ENCODE data around the gene PDCD4.

DNA sequence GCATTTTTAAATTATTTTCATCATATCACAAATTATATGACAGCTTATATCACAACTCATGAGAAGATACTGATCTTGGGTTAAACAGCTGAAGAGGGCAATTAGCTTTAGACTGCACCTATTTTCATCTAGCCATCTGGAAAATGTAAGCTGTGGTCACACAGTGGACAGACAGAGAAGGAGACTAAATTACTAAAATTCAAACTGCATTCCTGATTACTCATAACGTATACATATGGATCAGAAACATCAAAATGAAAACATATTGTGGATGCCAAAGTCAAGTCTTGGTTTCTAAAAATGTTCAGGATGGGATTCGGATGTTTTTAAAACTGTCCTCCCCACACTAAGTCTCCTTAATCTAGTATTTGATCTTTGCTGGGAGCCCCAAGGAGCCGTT lies 40.6 kb downstream of the PDCD4 start:
- no peak for TF ChIP-seq ZBTB33 (IDR thresholded peaks at IDR 0.05)
- TF ChIP-seq, protein P1, sequence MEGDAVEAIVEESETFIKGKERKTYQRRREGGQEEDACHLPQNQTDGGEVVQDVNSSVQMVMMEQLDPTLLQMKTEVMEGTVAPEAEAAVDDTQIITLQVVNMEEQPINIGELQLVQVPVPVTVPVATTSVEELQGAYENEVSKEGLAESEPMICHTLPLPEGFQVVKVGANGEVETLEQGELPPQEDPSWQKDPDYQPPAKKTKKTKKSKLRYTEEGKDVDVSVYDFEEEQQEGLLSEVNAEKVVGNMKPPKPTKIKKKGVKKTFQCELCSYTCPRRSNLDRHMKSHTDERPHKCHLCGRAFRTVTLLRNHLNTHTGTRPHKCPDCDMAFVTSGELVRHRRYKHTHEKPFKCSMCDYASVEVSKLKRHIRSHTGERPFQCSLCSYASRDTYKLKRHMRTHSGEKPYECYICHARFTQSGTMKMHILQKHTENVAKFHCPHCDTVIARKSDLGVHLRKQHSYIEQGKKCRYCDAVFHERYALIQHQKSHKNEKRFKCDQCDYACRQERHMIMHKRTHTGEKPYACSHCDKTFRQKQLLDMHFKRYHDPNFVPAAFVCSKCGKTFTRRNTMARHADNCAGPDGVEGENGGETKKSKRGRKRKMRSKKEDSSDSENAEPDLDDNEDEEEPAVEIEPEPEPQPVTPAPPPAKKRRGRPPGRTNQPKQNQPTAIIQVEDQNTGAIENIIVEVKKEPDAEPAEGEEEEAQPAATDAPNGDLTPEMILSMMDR (IDR thresholded peaks at IDR 0.05; ENCODE audit: low read depth, low read length, missing input control): no peak
- TF ChIP-seq HNF4G (IDR thresholded peaks at IDR 0.05): no peak
- TF ChIP-seq, protein P2, sequence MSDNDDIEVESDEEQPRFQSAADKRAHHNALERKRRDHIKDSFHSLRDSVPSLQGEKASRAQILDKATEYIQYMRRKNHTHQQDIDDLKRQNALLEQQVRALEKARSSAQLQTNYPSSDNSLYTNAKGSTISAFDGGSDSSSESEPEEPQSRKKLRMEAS (IDR thresholded peaks at IDR 0.05): no peak

Measured in liver (tissue), 3 donors.